A549 treated with AZD9567 at 1 μM for 4 hours (cell line): ENCODE results near the gene SLC6A1. TPM values are rescaled to one million over a fixed set of nuclear protein-coding genes. Genes with fewer than 3 reads are reported as not detected.

Experiments
- total RNA-seq: library from RNA; stranded (reverse); fragments of 200-300 nt; extraction: Qiagen RNA extraction; gene quantifications from 5 replicates; pipeline ENCODE4 v1.2.3, GENCODE V29; 2022; ENCODE audit not compliant: insufficient read depth

The SLC6A1 gene
- not detected in 5 replicates for total RNA-seq

GRCh38 chr3:10992017-10992942, at the start of gene SLC6A1:
Gene SLC6A1 (plus strand): TSS chr3:10992748. CDS start chr3:11017212, 24,464 bp downstream.

Other genes with a start within 250 kb of the SLC6A1 start
- gene SLC6A11, start 176.5 kb upstream of the SLC6A1 start, total RNA-seq, result 0.01 to 0.07 TPM (median 0.06 TPM) in 4 of 5 replicates, not detected in the other
- gene HRH1, start 161.7 kb downstream of the SLC6A1 start, total RNA-seq, result 3.7 to 6.7 TPM (median 6.1 TPM) in 5 replicates